HEK293 (cell line): ENCODE results near the gene VKORC1.
A peak's percentile ranks its signal among the peaks of the same experiment; 100 is the strongest.
"Not testable (repeated sequence)": the region's sequence is repeated elsewhere in the genome, so short reads cannot be mapped to it uniquely, and the experiment has no call there.

ENCODE experiments used
- CTCF ChIA-PET: fragments of 350-600 bp; formaldehyde crosslinking; extraction: SDS; loops from one replicate; lab custom pipeline; 2021; ENCODE audit warnings: antibody characterized with exemption; lab: Yijun Ruan, JAX
- POLR2A ChIA-PET: fragments of 300-600 bp; formaldehyde crosslinking; extraction: SDS; loops from one replicate; lab custom pipeline; 2020; ENCODE audit warnings: antibody characterized with exemption, inconsistent platforms; lab: Yijun Ruan, JAX
- H3K27ac ChIP-seq: fragments of 200-500 bp; sonication (Bioruptor generic); 2 replicates; pipeline ENCODE4 v1.5.1; 2014; ENCODE audit warnings: low read depth, low read length, control low read depth, inconsistent platforms; ENCODE audit errors: extremely low read depth
- H3K36me3 ChIP-seq, 2 experiments: fragments of 200-500 bp in 1 of 2; sonication (Bioruptor generic) in 1 of 2; 1 replicate in 1 of 2; 2 replicates in 1 of 2; pipeline ENCODE4 v1.5.1; 2014 to 2017; ENCODE audit warnings: inconsistent platforms in 2 of 2, low read length in 2 of 2; ENCODE audit not compliant: control insufficient read depth in 2 of 2, insufficient read depth in 1 of 2
- H3K4me1 ChIP-seq: fragments of 200-500 bp; sonication (Bioruptor generic); 2 replicates; pipeline ENCODE4 v1.5.1; 2014; ENCODE audit warnings: mild to moderate bottlenecking, low read length, inconsistent platforms; ENCODE audit not compliant: control insufficient read depth, insufficient read depth
- H3K4me3 ChIP-seq: 2 replicates; pipeline ENCODE4 v1.5.1; 2011; ENCODE audit warnings: low read depth, mild to moderate bottlenecking, control low read depth, low read length, moderate library complexity
- H3K9me3 ChIP-seq: fragments of 200-500 bp; sonication (Bioruptor generic); 2 replicates; pipeline ENCODE4 v1.5.1; 2014; ENCODE audit warnings: low read depth, low read length, inconsistent platforms; ENCODE audit not compliant: control insufficient read depth, insufficient read depth
- GLIS1 ChIP-seq: fragments of 450-650 bp; formaldehyde crosslinking; IDR thresholded peaks from 2 replicates; pipeline ENCODE4 v1.5.1; 2016; ENCODE audit warnings: missing biosample characterization, missing genetic modification characterization
- GLIS2 ChIP-seq: fragments of 450-650 bp; formaldehyde crosslinking; IDR thresholded peaks from 2 replicates; pipeline ENCODE4 v1.5.1; 2016; ENCODE audit warnings: missing biosample characterization, missing genetic modification characterization
- KLF9 ChIP-seq: fragments of 450-650 bp; formaldehyde crosslinking; IDR thresholded peaks from 2 replicates; pipeline ENCODE4 v1.5.1; 2016; ENCODE audit warnings: missing biosample characterization, missing genetic modification characterization, low read depth
- PRDM6 ChIP-seq: fragments of 450-650 bp; formaldehyde crosslinking; IDR thresholded peaks from 2 replicates; pipeline ENCODE4 v1.5.1; 2017; ENCODE audit warnings: missing biosample characterization, missing genetic modification characterization
- ZFP41 ChIP-seq: fragments of 450-650 bp; formaldehyde crosslinking; IDR thresholded peaks from 2 replicates; pipeline ENCODE4 v1.5.1; 2016; ENCODE audit warnings: missing biosample characterization, missing genetic modification characterization, borderline replicate concordance
- ZNF133 ChIP-seq: fragments of 450-650 bp; formaldehyde crosslinking; IDR thresholded peaks from 2 replicates; pipeline ENCODE4 v1.5.1; 2016; ENCODE audit warnings: missing biosample characterization, missing genetic modification characterization
- ZNF18 ChIP-seq: fragments of 450-650 bp; formaldehyde crosslinking; IDR thresholded peaks from 2 replicates; pipeline ENCODE4 v1.5.1; 2016; ENCODE audit warnings: missing biosample characterization, missing genetic modification characterization
- ZNF239 ChIP-seq: fragments of 450-650 bp; formaldehyde crosslinking; IDR thresholded peaks from 2 replicates; pipeline ENCODE4 v1.5.1; 2016; ENCODE audit warnings: missing biosample characterization, missing genetic modification characterization
- ZNF335 ChIP-seq: fragments of 450-650 bp; formaldehyde crosslinking; conservative IDR thresholded peaks from 2 replicates; pipeline ENCODE4 v1.5.1; 2016; ENCODE audit warnings: missing biosample characterization, missing genetic modification characterization
- ZNF341 ChIP-seq: fragments of 450-650 bp; formaldehyde crosslinking; IDR thresholded peaks from 2 replicates; pipeline ENCODE4; 2016; ENCODE audit warnings: low read depth, missing biosample characterization, missing genetic modification characterization
- ZNF510 ChIP-seq: fragments of 450-650 bp; formaldehyde crosslinking; IDR thresholded peaks from 2 replicates; pipeline ENCODE4 v1.5.1; 2018; ENCODE audit warnings: mild to moderate bottlenecking, missing genetic modification characterization, missing biosample characterization; ENCODE audit not compliant: insufficient replicate concordance
- ZNF624 ChIP-seq: fragments of 450-650 bp; formaldehyde crosslinking; IDR thresholded peaks from 2 replicates; pipeline ENCODE4 v1.5.1; 2017; ENCODE audit warnings: missing biosample characterization, missing genetic modification characterization
- ZNF707 ChIP-seq: fragments of 450-650 bp; formaldehyde crosslinking; IDR thresholded peaks from 2 replicates; pipeline ENCODE4 v1.5.1; 2016; ENCODE audit warnings: missing biosample characterization, missing genetic modification characterization
- ZSCAN5A ChIP-seq: fragments of 450-650 bp; formaldehyde crosslinking; IDR thresholded peaks from 2 replicates; pipeline ENCODE4 v1.5.1; 2016; ENCODE audit warnings: missing biosample characterization, missing genetic modification characterization

The VKORC1 gene

GRCh38 chr16:31142109-31143010 is 47.8 kb upstream of the VKORC1 start (continued):
- TF ChIP-seq PRDM6 (tag by site-specific recombination) (no peak), KLF9 (tag by site-specific recombination) (peak; percentile 92), ZNF239 (tag by site-specific recombination) (no peak), ZNF510 (tag by site-specific recombination) (no peak), ZNF707 (tag by site-specific recombination) (no peak), ZFP41 (no peak), ZSCAN5A (tag by site-specific recombination) (no peak)

GRCh38 chr16:31141489-31142108 is 47.0 kb upstream of the VKORC1 start:
- peak overlapping the region; percentile 25; the same call in 1 of the 2 replicates for H3K27ac ChIP-seq
- POLR2A ChIA-PET, result interaction anchor here (0.6 to 4.8 kb wide), 32 partner anchors 9 to 871 kb away, joined by 3 to 107 read pairs (median 5); partner anchors contain the start of genes ARMC5, BCKDK, FUS and HSD3B7
- H3K4me1 ChIP-seq, result no peaks in the 10 kb centered on the region; the same call in 1 of the 2 replicates
- H3K9me3 ChIP-seq, result no peaks in the 10 kb centered on the region
- H3K36me3 ChIP-seq, result no peaks in the 10 kb centered on the region
- no peak overlapping the region for H3K4me3 ChIP-seq
- TF ChIP-seq GLIS2, result 0 out of 2 replicates have a peak, but pooled peaks have one; percentile 31
- TF ChIP-seq ZNF133, result no peak
- no peak for TF ChIP-seq ZNF624 (tag by site-specific recombination)
- TF ChIP-seq ZNF335 (tag by site-specific recombination), result peak; percentile 42
- peak; percentile 39; the same call in 1 of the 2 replicates for TF ChIP-seq GLIS1 (tag by site-specific recombination)
- TF ChIP-seq ZNF341, result 0 out of 2 replicates have a peak, but pooled peaks have one; percentile 13
- TF ChIP-seq, all 188 proteins: peak for 4
- CTCF ChIA-PET, result interaction anchor here (0.6 to 3.0 kb wide), 39 partner anchors 8 to 731 kb away, joined by 3 to 24 read pairs (median 4); partner anchors contain the start of genes FUS, KAT8, PRSS36 and ZNF646

- ChIA-PET CTCF (interaction anchor here (0.8 to 3.0 kb wide), 7 partner anchors 14 to 242 kb away, joined by 3 to 20 read pairs (median 5); partner anchors contain the start of genes BCKDK, ZNF646 and ZNF668), POLR2A (interaction anchor here (3.0 to 4.8 kb wide), 2 partner anchors 24 to 38 kb away, joined by 104 to 107 read pairs; partner anchors contain the start of genes FUS and KAT8)
- 0 out of 2 replicates have a peak, but pooled peaks have one; percentile 49 for TF ChIP-seq ZNF18 (tag by site-specific recombination)
- not testable (repeated sequence) for H3K4me3 ChIP-seq, H3K9me3 ChIP-seq, H3K4me1 ChIP-seq, H3K36me3 ChIP-seq
- peak overlapping the region; percentile 25; the same call in 1 of the 2 replicates for H3K27ac ChIP-seq
These were observed 46.5 kb upstream of the VKORC1 start for GRCh38 chr16:31141071-31141469.
